Mesenchymal stem cell (in vitro differentiated cells and primary cell): ENCODE results near the gene CDKN1C.

Experiments
- DNase-seq: peaks from one replicate; pipeline ENCODE4 v3.0.0-alpha.2; 2013
- H2AFZ ChIP-seq: one replicate; pipeline ENCODE4 v1.6.1; 2013; ENCODE audit warnings: low read depth, mild to moderate bottlenecking, control low read depth, inconsistent platforms, low read length, moderate library complexity
- H2AK5ac ChIP-seq: 2 replicates; pipeline ENCODE4 v1.6.1; 2013; ENCODE audit warnings: low read length, moderate library complexity, mild to moderate bottlenecking, inconsistent platforms; ENCODE audit not compliant: severe bottlenecking
- H2BK120ac ChIP-seq: one replicate; pipeline ENCODE4 v1.6.1; 2013; ENCODE audit warnings: low read depth, mild to moderate bottlenecking, inconsistent platforms, low read length, moderate library complexity
- H2BK12ac ChIP-seq, 2 experiments: one replicate each; pipeline ENCODE4 v1.6.1; 2013; ENCODE audit warnings: inconsistent platforms in 2 of 2, low read length in 2 of 2, mild to moderate bottlenecking in 2 of 2, moderate library complexity in 2 of 2, control low read depth in 1 of 2
- H2BK15ac ChIP-seq: one replicate; pipeline ENCODE4 v1.6.1; 2013; ENCODE audit warnings: mild to moderate bottlenecking, low read depth, inconsistent platforms; ENCODE audit not compliant: poor library complexity, severe bottlenecking
- H2BK5ac ChIP-seq: 2 replicates; pipeline ENCODE4 v1.6.1; 2013; ENCODE audit warnings: low read depth, mild to moderate bottlenecking, low read length, control low read depth, inconsistent platforms; ENCODE audit not compliant: poor library complexity, severe bottlenecking
- H3K14ac ChIP-seq, 2 experiments: one replicate each; pipeline ENCODE4 v1.6.1; 2013; ENCODE audit warnings: inconsistent platforms in 2 of 2, low read length in 2 of 2, control low read depth in 1 of 2, mild to moderate bottlenecking in 1 of 2, moderate library complexity in 1 of 2
- H3K18ac ChIP-seq, 2 experiments: one replicate each; pipeline ENCODE4 v1.6.1; 2013; ENCODE audit warnings: inconsistent platforms in 2 of 2, low read length in 2 of 2, control low read depth in 1 of 2, low read depth in 1 of 2, mild to moderate bottlenecking in 1 of 2
- H3K23ac ChIP-seq, 2 experiments: one replicate each; pipeline ENCODE4 v1.6.1; 2013; ENCODE audit warnings: inconsistent platforms in 2 of 2, low read length in 2 of 2, mild to moderate bottlenecking in 2 of 2, moderate library complexity in 2 of 2, control low read depth in 1 of 2
- H3K27ac ChIP-seq: 2 replicates; pipeline ENCODE4 v1.5.1; 2013; ENCODE audit warnings: mild to moderate bottlenecking, moderate library complexity, low read length, control low read depth, inconsistent platforms; ENCODE audit not compliant: poor library complexity, severe bottlenecking
- H3K27me3 ChIP-seq, 2 experiments: 2 replicates each; pipeline versions ENCODE4 v1.6.1 to v1.7.0; 2013; ENCODE audit warnings: low read length in 2 of 2, mild to moderate bottlenecking in 2 of 2, moderate library complexity in 2 of 2, control low read depth in 1 of 2, inconsistent platforms in 1 of 2; ENCODE audit not compliant: control insufficient read depth in 1 of 2, insufficient read depth in 1 of 2
- H3K36me3 ChIP-seq, 2 experiments: 2 replicates each; pipeline versions ENCODE4 v1.6.1 to v1.7.0; 2013; ENCODE audit warnings: low read length in 2 of 2, control low read depth in 1 of 2, inconsistent platforms in 1 of 2, low read depth in 1 of 2, mild to moderate bottlenecking in 1 of 2; ENCODE audit not compliant: insufficient read depth in 2 of 2, control insufficient read depth in 1 of 2
- H3K4ac ChIP-seq, 2 experiments: one replicate each; pipeline ENCODE4 v1.6.1; 2013; ENCODE audit warnings: inconsistent platforms in 2 of 2, low read length in 2 of 2, mild to moderate bottlenecking in 2 of 2, moderate library complexity in 2 of 2, control low read depth in 1 of 2, low read depth in 1 of 2
- H3K4me1 ChIP-seq: 2 replicates; pipeline ENCODE4 v1.6.1; 2013; ENCODE audit warnings: low read depth, low read length, control low read depth; ENCODE audit not compliant: control insufficient read depth, insufficient read depth
- H3K4me2 ChIP-seq: 2 replicates; pipeline ENCODE4 v1.6.1; 2013; ENCODE audit warnings: low read length, mild to moderate bottlenecking, inconsistent platforms; ENCODE audit not compliant: poor library complexity, severe bottlenecking
- H3K4me3 ChIP-seq, 2 experiments: 2 replicates each; pipeline versions ENCODE4 v1.5.1 to v1.7.0; 2013; ENCODE audit warnings: low read length in 2 of 2, mild to moderate bottlenecking in 2 of 2, control low read depth in 1 of 2, low read depth in 1 of 2; ENCODE audit not compliant: insufficient read depth in 1 of 2
- H3K79me1 ChIP-seq: replicated peaks from 2 replicates; pipeline ENCODE4 v1.6.1; 2013; ENCODE audit warnings: mild to moderate bottlenecking, control low read depth, low read length, inconsistent platforms; ENCODE audit not compliant: poor library complexity, severe bottlenecking
- H3K9ac ChIP-seq: 2 replicates; pipeline ENCODE4 v1.7.0; 2013; ENCODE audit warnings: mild to moderate bottlenecking, low read length, moderate library complexity
- H3K9me3 ChIP-seq: 2 replicates; pipeline ENCODE4 v1.7.0; 2013; ENCODE audit warnings: mild to moderate bottlenecking, low read length; ENCODE audit not compliant: control insufficient read depth
- H4K8ac ChIP-seq: one replicate; pipeline ENCODE4 v1.6.1; 2013; ENCODE audit warnings: inconsistent platforms, mild to moderate bottlenecking, low read length, moderate library complexity
- H4K91ac ChIP-seq: one replicate; pipeline ENCODE4 v1.6.1; 2013; ENCODE audit warnings: mild to moderate bottlenecking, low read length, inconsistent platforms
- WGBS: methylation state at CpG from one replicate; pipeline ENCODE4 v1.1.7; 2013; ENCODE audit warnings: mixed read lengths; 5-methylcytosine and 5-hydroxymethylcytosine counted together

CDKN1C gene

GRCh38 chr11:2915473-2915872 lies 29.9 kb upstream of the CDKN1C start:
- Histone ChIP-seq H2AK5ac (no peak overlapping the region), H2BK120ac (no peak overlapping the region), H3K27ac (no peak overlapping the region), H3K23ac (no peak overlapping the region), H3K18ac (no peak overlapping the region), H3K79me1 (peaks cover 2% of the 10 kb centered on the region), H3K4ac (no peak overlapping the region), H3K36me3 (peaks cover 0 to 13% of the 10 kb centered on the region in 2 experiments), H2AFZ (no peak overlapping the region), H3K27me3 (no peaks in the 10 kb centered on the region), H2BK15ac (no peak overlapping the region), H4K8ac (no peak overlapping the region), H3K4me1 (peaks cover 44% of the 10 kb centered on the region), H2BK12ac (no peak overlapping the region), H3K4me2 (no peak overlapping the region), H2BK5ac (no peak overlapping the region), H3K4me3 (no peak overlapping the region), H3K9ac (no peak overlapping the region), H4K91ac (peak overlapping the region; percentile 5), H3K14ac (no peak overlapping the region), H3K9me3 (no peaks in the 10 kb centered on the region)
- no peak for DNase-seq
- 94% methylated on average over 11 of the region's 11 CpGs for WGBS

GRCh38 chr11:2914455-2915195 lies 29.1 kb upstream of the CDKN1C start:
- H3K27me3 ChIP-seq = no peaks in the 10 kb centered on the region
- no peak overlapping the region for H2BK12ac ChIP-seq
- H3K79me1 ChIP-seq = peaks cover 2% of the 10 kb centered on the region
- no peak overlapping the region for H3K4me2 ChIP-seq
- H3K14ac ChIP-seq = no peak overlapping the region
- H3K4me1 ChIP-seq = peaks cover 50% of the 10 kb centered on the region
- no peak overlapping the region for H3K18ac ChIP-seq
- no peak overlapping the region for H4K91ac ChIP-seq
- 93% methylated on average over 18 of the region's 18 CpGs for WGBS
- no peaks in the 10 kb centered on the region for H3K9me3 ChIP-seq
- H3K4ac ChIP-seq = no peak overlapping the region
- H2BK120ac ChIP-seq = no peak overlapping the region
- no peak overlapping the region for H2AK5ac ChIP-seq
- H2BK5ac ChIP-seq = no peak overlapping the region
- H3K23ac ChIP-seq = no peak overlapping the region
- H2BK15ac ChIP-seq = no peak overlapping the region
- no peak overlapping the region for H3K4me3 ChIP-seq
- H3K27ac ChIP-seq = no peak overlapping the region
- no peak overlapping the region for H4K8ac ChIP-seq
- peaks cover 0 to 21% of the 10 kb centered on the region in 2 experiments for H3K36me3 ChIP-seq
- no peak overlapping the region for H2AFZ ChIP-seq
- no peak for DNase-seq
- no peak overlapping the region for H3K9ac ChIP-seq

GRCh38 chr11:2913776-2914175 lies 28.2 kb upstream of the CDKN1C start:
- H2AFZ ChIP-seq = no peak overlapping the region
- H3K4me1 ChIP-seq = peaks cover 50% of the 10 kb centered on the region
- no peak overlapping the region for H2BK15ac ChIP-seq
- peak overlapping the region; percentile 78 for H4K8ac ChIP-seq
- no peak overlapping the region for H3K4ac ChIP-seq
- H3K9me3 ChIP-seq = no peaks in the 10 kb centered on the region
- no peak for DNase-seq
- no peak overlapping the region for H3K14ac ChIP-seq
- no peak overlapping the region for H3K27ac ChIP-seq
- peak overlapping the region in 1 of 2 experiments; percentile 40 for H3K18ac ChIP-seq
- 95% methylated on average over 8 of the region's 9 CpGs for WGBS
- peak overlapping the region; percentile 38 for H2AK5ac ChIP-seq
- peaks cover 0 to 25% of the 10 kb centered on the region in 2 experiments for H3K36me3 ChIP-seq
- H2BK5ac ChIP-seq = no peak overlapping the region
- H3K4me2 ChIP-seq = no peak overlapping the region
- peaks cover 0 to under 1% of the 10 kb centered on the region in 2 experiments for H3K27me3 ChIP-seq
- peak overlapping the region in 1 of 2 experiments; percentile 33 for H2BK12ac ChIP-seq
- peaks cover 2% of the 10 kb centered on the region for H3K79me1 ChIP-seq
- H4K91ac ChIP-seq = no peak overlapping the region
- no peak overlapping the region for H3K9ac ChIP-seq
- no peak overlapping the region for H2BK120ac ChIP-seq
- H3K23ac ChIP-seq = no peak overlapping the region
- H3K4me3 ChIP-seq = no peak overlapping the region

- Histone ChIP-seq H3K9me3 (no peaks in the 10 kb centered on the region), H2BK120ac (peak overlapping the region; percentile 24), H2AFZ (no peak overlapping the region), H3K4ac (peak overlapping the region in 1 of 2 experiments; percentile 56), H2BK12ac (peak overlapping the region; percentile 69 to 92), H2BK5ac (no peak overlapping the region), H4K91ac (peak overlapping the region; percentile 48), H4K8ac (peak overlapping the region; percentile 78), H3K36me3 (peaks cover 0 to 30% of the 10 kb centered on the region in 2 experiments), H3K79me1 (peaks cover 2% of the 10 kb centered on the region), H2AK5ac (peak overlapping the region; percentile 33), H3K23ac (no peak overlapping the region), H3K27me3 (peaks cover 0 to 6% of the 10 kb centered on the region in 2 experiments), H2BK15ac (peak overlapping the region; percentile 60), H3K27ac (peak overlapping the region; percentile 79), H3K14ac (peak overlapping the region in 1 of 2 experiments; percentile 88), H3K4me1 (peaks cover 49% of the 10 kb centered on the region), H3K4me3 (no peak overlapping the region), H3K9ac (no peak overlapping the region), H3K4me2 (peak overlapping the region; percentile 45), H3K18ac (peak overlapping the region; percentile 69 to 88)
- peak; percentile 71 for DNase-seq
- whole genome bisulfite sequencing = 39% methylated on average over 13 of the region's 13 CpGs
Measured at GRCh38 chr11:2913019-2913431, 27.4 kb upstream of the CDKN1C start.
